IMR-90 (cell line): Measurements from ENCODE around the gene HGF. TPM values are rescaled to one million over a fixed set of nuclear protein-coding genes. Genes with fewer than 3 reads are reported as not detected.

Experiments used
- ATAC-seq: fragments of 200-7000 bp; cut with Tn5 transposase; 2 replicates; pipeline ENCODE4 v1.9.1; 2020; ENCODE audit warnings: low read depth, mild to moderate bottlenecking, moderate library complexity
- BruUV-seq: library from RNA; stranded (reverse); fragments of 400-500 nt; replicated peaks from 2 replicates; lab custom pipeline; 2021; lab: Mats Ljungman, UMichigan
- CTCF ChIA-PET: fragments of 300-600 bp; formaldehyde crosslinking; extraction: SDS; loops from one replicate; lab custom pipeline; 2021; ENCODE audit warnings: antibody characterized with exemption; lab: Yijun Ruan, JAX
- POLR2A ChIA-PET: fragments of 300-600 bp; sonication (Branson Sonifier 250); formaldehyde crosslinking; loops from one replicate; lab custom pipeline; 2022; ENCODE audit warnings: antibody characterized with exemption; ENCODE audit not compliant: unreplicated experiment; lab: Charles Lee
- DNase-seq: peaks from one replicate; pipeline ENCODE4 v3.0.0; 2013
- H2AFZ ChIP-seq: replicated peaks from 2 replicates; pipeline ENCODE3; 2013; ENCODE audit warnings: low read length, mild to moderate bottlenecking; ENCODE audit not compliant: poor library complexity
- H2AK5ac ChIP-seq: 2 replicates; pipeline ENCODE4 v1.6.1; 2013; ENCODE audit warnings: low read depth, low read length, inconsistent platforms
- H2AK9ac ChIP-seq: replicated peaks from 2 replicates; pipeline ENCODE3; 2013; ENCODE audit warnings: mild to moderate bottlenecking, low read depth, low read length, moderate library complexity; ENCODE audit not compliant: poor library complexity
- H2BK120ac ChIP-seq: 2 replicates; pipeline ENCODE4 v1.6.1; 2013; ENCODE audit warnings: low read depth, low read length, inconsistent platforms
- H2BK15ac ChIP-seq: 3 replicates; pipeline ENCODE4 v1.6.1; 2013; ENCODE audit warnings: low read depth, low read length, inconsistent platforms
- H2BK20ac ChIP-seq: 2 replicates; pipeline ENCODE4 v1.6.1; 2013; ENCODE audit warnings: low read depth, mild to moderate bottlenecking, inconsistent platforms, low read length, moderate library complexity
- H2BK5ac ChIP-seq: 2 replicates; pipeline ENCODE4 v1.6.1; 2013; ENCODE audit warnings: mild to moderate bottlenecking, low read depth, low read length, inconsistent platforms; ENCODE audit not compliant: poor library complexity, severe bottlenecking
- H3K14ac ChIP-seq: replicated peaks from 2 replicates; pipeline ENCODE4 v1.6.1; 2013; ENCODE audit warnings: low read depth, low read length, inconsistent platforms
- H3K18ac ChIP-seq: 2 replicates; pipeline ENCODE4 v1.6.1; 2013; ENCODE audit warnings: low read depth, low read length, control low read depth
- H3K23ac ChIP-seq: 2 replicates; pipeline ENCODE4 v1.6.1; 2013; ENCODE audit warnings: low read depth, low read length, inconsistent platforms
- H3K27ac ChIP-seq: 2 replicates; pipeline ENCODE4 v1.5.1; 2013; ENCODE audit warnings: mild to moderate bottlenecking, control low read depth, low read length; ENCODE audit not compliant: insufficient read depth
- H3K27me3 ChIP-seq: 2 replicates; pipeline ENCODE4 v1.6.1; 2013; ENCODE audit warnings: low read length; ENCODE audit not compliant: control insufficient read depth, insufficient read depth
- H3K36me3 ChIP-seq: 2 replicates; pipeline ENCODE4 v1.6.1; 2013; ENCODE audit warnings: low read length, mixed read lengths; ENCODE audit not compliant: control insufficient read depth, insufficient read depth
- H3K4ac ChIP-seq: 2 replicates; pipeline ENCODE4 v1.6.1; 2013; ENCODE audit warnings: low read depth, low read length, inconsistent platforms
- H3K4me1 ChIP-seq: 2 replicates; pipeline ENCODE4 v1.6.1; 2013; ENCODE audit warnings: low read length, mixed read lengths; ENCODE audit not compliant: control insufficient read depth, insufficient read depth
- H3K4me2 ChIP-seq: 2 replicates; pipeline ENCODE4 v1.6.1; 2013; ENCODE audit warnings: low read depth, mild to moderate bottlenecking, control low read depth, low read length, moderate library complexity
- H3K4me3 ChIP-seq: 2 replicates; pipeline ENCODE4 v1.5.1; 2013; ENCODE audit warnings: low read depth, mild to moderate bottlenecking, control low read depth, low read length, moderate library complexity; ENCODE audit not compliant: insufficient read depth
- H3K56ac ChIP-seq: 2 replicates; pipeline ENCODE4 v1.6.1; 2013; ENCODE audit warnings: low read length, inconsistent platforms; ENCODE audit not compliant: insufficient read depth; ENCODE audit errors: extremely low read depth
- H3K79me1 ChIP-seq, 2 experiments: 2 replicates each; pipeline ENCODE4 v1.6.1; 2013; ENCODE audit warnings: low read length in 2 of 2, inconsistent platforms in 1 of 2, low read depth in 1 of 2
- H3K9ac ChIP-seq: 2 replicates; pipeline ENCODE4 v1.6.1; 2013; ENCODE audit warnings: low read depth, low read length, control low read depth
- H3K9me1 ChIP-seq: 2 replicates; pipeline ENCODE4 v1.6.1; 2013; ENCODE audit warnings: low read length, inconsistent platforms; ENCODE audit not compliant: insufficient read depth
- H3K9me3 ChIP-seq: 2 replicates; pipeline ENCODE4 v1.6.1; 2013; ENCODE audit warnings: low read length; ENCODE audit not compliant: control insufficient read depth, insufficient read depth
- H4K20me1 ChIP-seq: 2 replicates; pipeline ENCODE4 v1.6.1; 2013; ENCODE audit warnings: low read length, inconsistent platforms; ENCODE audit not compliant: insufficient read depth
- H4K5ac ChIP-seq: 2 replicates; pipeline ENCODE4 v1.6.1; 2013; ENCODE audit warnings: mild to moderate bottlenecking, low read depth, low read length, control low read depth
- H4K8ac ChIP-seq, 2 experiments: 2 replicates each; pipeline ENCODE4 v1.6.1; 2013; ENCODE audit warnings: low read depth in 2 of 2, low read length in 2 of 2, control low read depth in 1 of 2, inconsistent platforms in 1 of 2
- H4K91ac ChIP-seq: 2 replicates; pipeline ENCODE4 v1.6.1; 2013; ENCODE audit warnings: low read depth, low read length, inconsistent platforms; ENCODE audit not compliant: insufficient read depth
- CEBPB ChIP-seq: IDR thresholded peaks from 2 replicates; pipeline ENCODE4 v1.6.1; 2012; ENCODE audit warnings: low read depth, low read length, improper control_type of control experiment
- CTCF ChIP-seq: conservative IDR thresholded peaks from 2 replicates; pipeline ENCODE4 v1.5.1; 2012; ENCODE audit warnings: mild to moderate bottlenecking, low read depth, low read length, improper control_type of control experiment
- MAFK ChIP-seq: IDR thresholded peaks from 2 replicates; pipeline ENCODE4 v1.6.1; 2012; ENCODE audit warnings: low read depth, low read length, improper control_type of control experiment
- MAZ ChIP-seq: IDR thresholded peaks from 2 replicates; pipeline ENCODE4 v1.6.1; 2012; ENCODE audit warnings: low read depth, mild to moderate bottlenecking, low read length, improper control_type of control experiment, moderate library complexity, borderline replicate concordance
- MXI1 ChIP-seq: IDR thresholded peaks from 2 replicates; pipeline ENCODE4 v1.6.1; 2012; ENCODE audit warnings: low read depth, mild to moderate bottlenecking, low read length, moderate library complexity, borderline replicate concordance
- NFE2L2 ChIP-seq: fragments of 150-350 bp; IDR thresholded peaks from 2 replicates; pipeline ENCODE4 v1.6.1; 2016; ENCODE audit warnings: low read depth, mild to moderate bottlenecking, low read length
- RAD21 ChIP-seq: IDR thresholded peaks from 2 replicates; pipeline ENCODE4 v1.6.1; 2012; ENCODE audit warnings: low read length, improper control_type of control experiment
- RCOR1 ChIP-seq: IDR thresholded peaks from 2 replicates; pipeline ENCODE4 v1.6.1; 2012; ENCODE audit warnings: mild to moderate bottlenecking, low read length, improper control_type of control experiment; ENCODE audit not compliant: insufficient replicate concordance
- USF2 ChIP-seq: fragments of 150-350 bp; IDR thresholded peaks from 2 replicates; pipeline ENCODE4 v1.6.1; 2017; ENCODE audit warnings: mild to moderate bottlenecking, antibody characterized with exemption, low read length, low read depth
- WGBS, 2 experiments: methylation state at CpG; one replicate each; pipeline versions ENCODE4 v1.1.5 to v1.1.7; 2013; ENCODE audit warnings: missing lambda C conversion rate in 2 of 2; ENCODE audit not compliant: insufficient read length in 1 of 2; ENCODE audit errors: extremely low coverage in 2 of 2; 5-methylcytosine and 5-hydroxymethylcytosine counted together
- dilution Hi-C: fragments of 300-500 bp; cut with HindIII; formaldehyde crosslinking; loops from one replicate; pipeline ENCODE4 v1.14.3; 2018; ENCODE audit warnings: low sequenced_read_pairs; ENCODE audit not compliant: unreplicated experiment
- in situ Hi-C: fragments of 300-500 bp; cut with MboI; formaldehyde crosslinking; loops from 3 replicates; pipeline ENCODE4 v1.14.3; 2019; ENCODE audit warnings: low sequenced_read_pairs, inconsistent platforms, mixed read lengths
- intact Hi-C: fragments of 100-400 bp; cut with micrococcal nuclease; formaldehyde crosslinking; loops from 2 replicates; pipeline ENCODE4 v1.10.0; 2022
- polyA plus RNA-seq, 3 experiments: library from polyadenylated mRNA; depleted of rRNA; stranded (reverse); fragments of >200 nt; gene quantifications; 2 replicates each; pipeline ENCODE4 v1.2.3, GENCODE V29; 2012; ENCODE audit warnings: low replicate concordance in 1 of 3
- total RNA-seq: library from RNA; depleted of rRNA; stranded (reverse); fragments of >200 nt; gene quantifications from 2 replicates; pipeline ENCODE4 v1.2.3, GENCODE V29; 2012

HGF gene
- total and polyA plus RNA-seq, 2 of the 4 experiments (the other 2 are of a cell fraction) = 16.8 to 50.9 TPM

GRCh38 chr7:81652225-81652624, 117.6 kb downstream of the HGF start:
- peaks cover 15% of the 10 kb centered on the region for H3K9me3 ChIP-seq
- H3K9me1 ChIP-seq = no peaks in the 10 kb centered on the region
- H3K4me2 ChIP-seq = no peak overlapping the region
- TF ChIP-seq MAFK = no peak
- no peak for TF ChIP-seq CTCF
- no peak for TF ChIP-seq RCOR1
- TF ChIP-seq NFE2L2 = no peak
- TF ChIP-seq MXI1 = no peak
- no peak for TF ChIP-seq CEBPB
- no peak for TF ChIP-seq USF2
- TF ChIP-seq MAZ = no peak
- no peak for TF ChIP-seq RAD21
- DNase-seq (no peak), ATAC-seq (no peak)
- no peak overlapping the region for H4K8ac ChIP-seq
- no peak overlapping the region for H2AK5ac ChIP-seq
- H2BK120ac ChIP-seq = no peak overlapping the region
- intact Hi-C loops (no loop called here), in situ Hi-C loops (no loop called here), dilution Hi-C loops (no loop called here)
- H2BK5ac ChIP-seq = no peak overlapping the region
- H2BK20ac ChIP-seq = no peak overlapping the region
- no CpG with 5 or more reads among the region's 1 CpG for WGBS, 2 experiments
- CTCF ChIA-PET = no interaction called here
- H3K4me1 ChIP-seq = peaks cover 3% of the 10 kb centered on the region; the same call in 1 of the 2 replicates
- no TSS peak for BruUV-seq
- no peak overlapping the region for H2BK15ac ChIP-seq
- H3K23ac ChIP-seq = no peak overlapping the region
- H4K91ac ChIP-seq = no peak overlapping the region
- no peak overlapping the region for H3K56ac ChIP-seq
- POLR2A ChIA-PET = no interaction called here
- H3K9ac ChIP-seq = no peak overlapping the region
- H4K5ac ChIP-seq = no peak overlapping the region
- no peak overlapping the region for H3K18ac ChIP-seq
- H3K27me3 ChIP-seq = no peaks in the 10 kb centered on the region
- 0 out of 2 replicates have a peak, but pooled peaks cover 2% of the 10 kb centered on the region for H3K36me3 ChIP-seq
- H4K20me1 ChIP-seq = no peaks in the 10 kb centered on the region
- no peak overlapping the region for H3K14ac ChIP-seq
- no peak overlapping the region for H3K27ac ChIP-seq
- H3K4ac ChIP-seq = no peak overlapping the region
- H3K4me3 ChIP-seq = no peak overlapping the region
- no peak overlapping the region for H2AFZ ChIP-seq
- H3K79me1 ChIP-seq = no peaks in the 10 kb centered on the region
- H2AK9ac ChIP-seq = no peak overlapping the region
